Measurements from ENCODE around the gene TAS1R3.

DNA sequence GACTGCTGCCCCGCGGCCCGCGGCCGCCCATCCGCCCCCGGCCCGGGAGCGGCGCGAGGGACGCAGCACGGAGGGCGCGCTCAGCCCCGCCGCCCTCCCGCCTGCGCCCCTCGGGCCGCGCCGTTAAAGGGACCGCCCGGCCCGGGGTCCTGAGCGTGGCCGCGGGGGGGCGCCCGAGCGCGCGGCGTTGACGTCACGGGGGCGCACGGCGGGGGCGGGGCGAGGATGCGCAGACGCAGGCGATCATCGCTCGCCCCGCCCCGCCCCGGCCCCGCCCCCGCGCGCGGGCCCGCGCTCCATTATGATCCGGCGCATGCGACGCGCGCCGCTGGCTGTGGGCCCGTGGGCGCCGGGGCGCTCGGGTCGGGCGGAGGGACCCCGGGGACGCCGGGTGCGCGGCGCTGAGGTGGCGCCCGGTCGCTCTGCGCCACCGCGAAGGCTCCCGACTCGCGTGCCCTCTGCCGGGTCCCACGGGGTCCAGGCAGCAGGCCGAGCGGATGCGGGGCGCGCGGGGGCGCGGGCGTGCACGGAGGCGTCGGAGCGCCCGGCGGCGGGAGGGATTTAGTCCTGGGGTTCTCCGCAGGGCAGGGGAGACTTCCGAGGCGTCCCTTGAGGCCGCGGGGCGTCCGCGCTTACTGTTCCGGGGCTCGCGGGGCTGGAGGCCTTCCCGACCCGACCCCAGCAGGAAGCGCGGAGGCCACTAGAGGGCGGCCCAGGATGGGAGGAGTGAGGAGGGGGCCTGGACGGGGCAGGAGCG is 18.4 kb downstream of the TAS1R3 start, which contains the start of gene DVL1:
- no peak for TF ChIP-seq TAF1 (IDR thresholded peaks at IDR 0.05; ENCODE audit: borderline replicate concordance, insufficient read depth, low read length)
- no peak for TF ChIP-seq POLR2AphosphoS5 (IDR thresholded peaks at IDR 0.05; ENCODE audit: low read depth, low read length)
- no peak for TF ChIP-seq REST (IDR thresholded peaks at IDR 0.05; ENCODE audit: insufficient read depth in 1 of 2, low read depth in 2 of 2, low read length in 2 of 2)
- no peak for TF ChIP-seq FOXP2 (optimal IDR thresholded peaks at IDR 0.05; ENCODE audit: borderline replicate concordance, extremely low read depth, extremely low read length, insufficient read depth)

All from PFSK-1 (cell line).